H1 (cell line): ENCODE measurements around the gene GABRG2. TPM values are rescaled to one million over a fixed set of nuclear protein-coding genes. Genes with fewer than 3 reads are reported as not detected.

Experiments
- BRCA1 ChIP-seq: IDR thresholded peaks from 2 replicates; pipeline ENCODE4 v1.6.1; 2012; ENCODE audit warnings: low read depth, low read length, improper control_type of control experiment
- CEBPB ChIP-seq: IDR thresholded peaks from 2 replicates; pipeline ENCODE4 v1.6.1; 2012; ENCODE audit warnings: low read depth, low read length
- FOSL1 ChIP-seq: IDR thresholded peaks from 2 replicates; pipeline ENCODE4 v1.6.1; 2011; ENCODE audit warnings: mild to moderate bottlenecking, low read depth, low read length, moderate library complexity; ENCODE audit not compliant: insufficient read depth
- HDAC2 ChIP-seq, 2 experiments: fragments of 300-600 bp in 1 of 2; sonication (generic) in 1 of 2; IDR thresholded peaks; 2 replicates each; pipeline ENCODE4 v1.6.1; 2011 to 2012; ENCODE audit warnings: low read depth in 2 of 2, low read length in 2 of 2, mild to moderate bottlenecking in 2 of 2, moderate library complexity in 2 of 2, borderline replicate concordance in 1 of 2, inconsistent platforms in 1 of 2
- JUND ChIP-seq: IDR thresholded peaks from 2 replicates; pipeline ENCODE4 v1.6.1; 2011; ENCODE audit warnings: mild to moderate bottlenecking, improper control_type of control experiment, low read length
- POLR2AphosphoS5 ChIP-seq: IDR thresholded peaks from 2 replicates; pipeline ENCODE4 v1.6.1; 2011; ENCODE audit warnings: low read depth, low read length
- SAP30 ChIP-seq: fragments of 300-600 bp; sonication (generic); IDR thresholded peaks from 2 replicates; pipeline ENCODE4 v1.7.1; 2012; ENCODE audit warnings: low read length, moderate library complexity, mild to moderate bottlenecking, inconsistent platforms; ENCODE audit not compliant: insufficient read depth, insufficient replicate concordance
- SUZ12 ChIP-seq: fragments of 200-600 bp; sonication (generic); IDR thresholded peaks from 2 replicates; pipeline ENCODE4 v1.6.1; 2012; ENCODE audit warnings: mild to moderate bottlenecking, inconsistent platforms, low read length, moderate library complexity, mixed read lengths
- TCF12 ChIP-seq: IDR thresholded peaks from 2 replicates; pipeline ENCODE4 v1.6.1; 2011; ENCODE audit warnings: low read depth, mild to moderate bottlenecking, low read length
- polyA plus RNA-seq, 7 experiments: library from polyadenylated mRNA; depleted of rRNA in 3 of 7; stranded (reverse) in 5 of 7; unstranded in 2 of 7; fragments of >200 nt in 5 of 7; fragments of 200-250 nt in 2 of 7; gene quantifications; 1 replicate in 5 of 7; 2 replicates in 1 of 7; 4 replicates in 1 of 7; pipeline versions ENCODE4 v1.2.1 to v1.2.3, GENCODE V29; 2011 to 2013; ENCODE audit warnings: missing spikeins in 2 of 7, mixed read lengths in 2 of 7
- total RNA-seq: library from RNA; stranded (reverse); fragmentation: NEBNext Ultra II Directional; extraction: Animal tissue kit (Norgen Biotek cat#: 25700); gene quantifications from 2 replicates; pipeline ENCODE4 v1.2.1, GENCODE V29; 2021
- TF ChIP-seq, protein P1 (sequence below): fragments of 300-600 bp; sonication (generic); IDR thresholded peaks from 2 replicates; pipeline ENCODE4 v1.7.1; 2012; ENCODE audit warnings: low read length, moderate library complexity, mild to moderate bottlenecking, inconsistent platforms; ENCODE audit not compliant: insufficient replicate concordance
- TF ChIP-seq, protein P2 (sequence below): IDR thresholded peaks from 2 replicates; pipeline ENCODE4 v1.6.1; 2012; ENCODE audit warnings: inconsistent platforms

GABRG2 gene
- total and polyA plus RNA-seq, 2 of the 8 experiments (the other 6 are each of a cell fraction or from before 2014, with no cell fraction given): 2.0 to 2.8 TPM

DNA sequence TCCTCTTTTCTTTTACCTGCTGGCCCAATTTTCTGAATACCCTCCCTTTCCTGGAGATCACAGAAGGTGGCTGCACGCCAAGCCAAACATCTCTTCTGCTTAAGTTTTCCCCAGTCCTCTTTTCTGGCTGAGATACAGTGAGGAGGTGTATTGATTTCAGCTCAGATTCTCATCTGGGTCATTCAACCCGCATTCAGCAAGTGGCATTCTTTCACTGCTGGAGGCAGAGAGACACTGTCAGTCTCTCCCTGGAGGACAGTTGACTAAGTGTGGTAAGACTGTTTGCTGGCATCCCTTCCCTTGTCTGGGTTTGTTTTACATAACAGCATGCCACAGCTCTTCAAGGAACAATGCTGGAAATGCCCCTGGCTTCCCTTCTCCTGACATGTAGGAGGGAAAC, 60.5 kb downstream of the GABRG2 start (continued):
- TF ChIP-seq, protein P1, sequence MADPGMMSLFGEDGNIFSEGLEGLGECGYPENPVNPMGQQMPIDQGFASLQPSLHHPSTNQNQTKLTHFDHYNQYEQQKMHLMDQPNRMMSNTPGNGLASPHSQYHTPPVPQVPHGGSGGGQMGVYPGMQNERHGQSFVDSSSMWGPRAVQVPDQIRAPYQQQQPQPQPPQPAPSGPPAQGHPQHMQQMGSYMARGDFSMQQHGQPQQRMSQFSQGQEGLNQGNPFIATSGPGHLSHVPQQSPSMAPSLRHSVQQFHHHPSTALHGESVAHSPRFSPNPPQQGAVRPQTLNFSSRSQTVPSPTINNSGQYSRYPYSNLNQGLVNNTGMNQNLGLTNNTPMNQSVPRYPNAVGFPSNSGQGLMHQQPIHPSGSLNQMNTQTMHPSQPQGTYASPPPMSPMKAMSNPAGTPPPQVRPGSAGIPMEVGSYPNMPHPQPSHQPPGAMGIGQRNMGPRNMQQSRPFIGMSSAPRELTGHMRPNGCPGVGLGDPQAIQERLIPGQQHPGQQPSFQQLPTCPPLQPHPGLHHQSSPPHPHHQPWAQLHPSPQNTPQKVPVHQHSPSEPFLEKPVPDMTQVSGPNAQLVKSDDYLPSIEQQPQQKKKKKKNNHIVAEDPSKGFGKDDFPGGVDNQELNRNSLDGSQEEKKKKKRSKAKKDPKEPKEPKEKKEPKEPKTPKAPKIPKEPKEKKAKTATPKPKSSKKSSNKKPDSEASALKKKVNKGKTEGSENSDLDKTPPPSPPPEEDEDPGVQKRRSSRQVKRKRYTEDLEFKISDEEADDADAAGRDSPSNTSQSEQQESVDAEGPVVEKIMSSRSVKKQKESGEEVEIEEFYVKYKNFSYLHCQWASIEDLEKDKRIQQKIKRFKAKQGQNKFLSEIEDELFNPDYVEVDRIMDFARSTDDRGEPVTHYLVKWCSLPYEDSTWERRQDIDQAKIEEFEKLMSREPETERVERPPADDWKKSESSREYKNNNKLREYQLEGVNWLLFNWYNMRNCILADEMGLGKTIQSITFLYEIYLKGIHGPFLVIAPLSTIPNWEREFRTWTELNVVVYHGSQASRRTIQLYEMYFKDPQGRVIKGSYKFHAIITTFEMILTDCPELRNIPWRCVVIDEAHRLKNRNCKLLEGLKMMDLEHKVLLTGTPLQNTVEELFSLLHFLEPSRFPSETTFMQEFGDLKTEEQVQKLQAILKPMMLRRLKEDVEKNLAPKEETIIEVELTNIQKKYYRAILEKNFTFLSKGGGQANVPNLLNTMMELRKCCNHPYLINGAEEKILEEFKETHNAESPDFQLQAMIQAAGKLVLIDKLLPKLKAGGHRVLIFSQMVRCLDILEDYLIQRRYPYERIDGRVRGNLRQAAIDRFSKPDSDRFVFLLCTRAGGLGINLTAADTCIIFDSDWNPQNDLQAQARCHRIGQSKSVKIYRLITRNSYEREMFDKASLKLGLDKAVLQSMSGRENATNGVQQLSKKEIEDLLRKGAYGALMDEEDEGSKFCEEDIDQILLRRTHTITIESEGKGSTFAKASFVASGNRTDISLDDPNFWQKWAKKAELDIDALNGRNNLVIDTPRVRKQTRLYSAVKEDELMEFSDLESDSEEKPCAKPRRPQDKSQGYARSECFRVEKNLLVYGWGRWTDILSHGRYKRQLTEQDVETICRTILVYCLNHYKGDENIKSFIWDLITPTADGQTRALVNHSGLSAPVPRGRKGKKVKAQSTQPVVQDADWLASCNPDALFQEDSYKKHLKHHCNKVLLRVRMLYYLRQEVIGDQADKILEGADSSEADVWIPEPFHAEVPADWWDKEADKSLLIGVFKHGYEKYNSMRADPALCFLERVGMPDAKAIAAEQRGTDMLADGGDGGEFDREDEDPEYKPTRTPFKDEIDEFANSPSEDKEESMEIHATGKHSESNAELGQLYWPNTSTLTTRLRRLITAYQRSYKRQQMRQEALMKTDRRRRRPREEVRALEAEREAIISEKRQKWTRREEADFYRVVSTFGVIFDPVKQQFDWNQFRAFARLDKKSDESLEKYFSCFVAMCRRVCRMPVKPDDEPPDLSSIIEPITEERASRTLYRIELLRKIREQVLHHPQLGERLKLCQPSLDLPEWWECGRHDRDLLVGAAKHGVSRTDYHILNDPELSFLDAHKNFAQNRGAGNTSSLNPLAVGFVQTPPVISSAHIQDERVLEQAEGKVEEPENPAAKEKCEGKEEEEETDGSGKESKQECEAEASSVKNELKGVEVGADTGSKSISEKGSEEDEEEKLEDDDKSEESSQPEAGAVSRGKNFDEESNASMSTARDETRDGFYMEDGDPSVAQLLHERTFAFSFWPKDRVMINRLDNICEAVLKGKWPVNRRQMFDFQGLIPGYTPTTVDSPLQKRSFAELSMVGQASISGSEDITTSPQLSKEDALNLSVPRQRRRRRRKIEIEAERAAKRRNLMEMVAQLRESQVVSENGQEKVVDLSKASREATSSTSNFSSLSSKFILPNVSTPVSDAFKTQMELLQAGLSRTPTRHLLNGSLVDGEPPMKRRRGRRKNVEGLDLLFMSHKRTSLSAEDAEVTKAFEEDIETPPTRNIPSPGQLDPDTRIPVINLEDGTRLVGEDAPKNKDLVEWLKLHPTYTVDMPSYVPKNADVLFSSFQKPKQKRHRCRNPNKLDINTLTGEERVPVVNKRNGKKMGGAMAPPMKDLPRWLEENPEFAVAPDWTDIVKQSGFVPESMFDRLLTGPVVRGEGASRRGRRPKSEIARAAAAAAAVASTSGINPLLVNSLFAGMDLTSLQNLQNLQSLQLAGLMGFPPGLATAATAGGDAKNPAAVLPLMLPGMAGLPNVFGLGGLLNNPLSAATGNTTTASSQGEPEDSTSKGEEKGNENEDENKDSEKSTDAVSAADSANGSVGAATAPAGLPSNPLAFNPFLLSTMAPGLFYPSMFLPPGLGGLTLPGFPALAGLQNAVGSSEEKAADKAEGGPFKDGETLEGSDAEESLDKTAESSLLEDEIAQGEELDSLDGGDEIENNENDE: no peak
- TF ChIP-seq SUZ12 (no peak), BRCA1 (no peak), TCF12 (no peak), FOSL1 (no peak), POLR2AphosphoS5 (peak; percentile 21; the same call in 1 of the 2 replicates), CEBPB (0 out of 2 replicates have a peak, but pooled peaks have one; percentile 27), HDAC2 (IDR thresholded peaks at IDR 0.05; ENCODE audit: borderline replicate concordance in 1 of 2, low read depth in 2 of 2, low read length in 2 of 2) (peak; percentile 43 to 44; a peak in 1 of 4 replicates), JUND (0 out of 2 replicates have a peak, but pooled peaks have one; percentile 22), SAP30 (no peak)
- TF ChIP-seq, protein P2, sequence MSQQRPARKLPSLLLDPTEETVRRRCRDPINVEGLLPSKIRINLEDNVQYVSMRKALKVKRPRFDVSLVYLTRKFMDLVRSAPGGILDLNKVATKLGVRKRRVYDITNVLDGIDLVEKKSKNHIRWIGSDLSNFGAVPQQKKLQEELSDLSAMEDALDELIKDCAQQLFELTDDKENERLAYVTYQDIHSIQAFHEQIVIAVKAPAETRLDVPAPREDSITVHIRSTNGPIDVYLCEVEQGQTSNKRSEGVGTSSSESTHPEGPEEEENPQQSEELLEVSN: 0 out of 2 replicates have a peak, but pooled peaks have one; percentile 7
